Astrocyte (in vitro differentiated cells and primary cell): ENCODE results near the gene NRP1.

Source experiments
- EZH2 ChIP-seq: IDR thresholded peaks from 2 replicates; pipeline ENCODE4 v1.6.1; 2012; ENCODE audit warnings: mild to moderate bottlenecking, low read length, inconsistent platforms; ENCODE audit not compliant: insufficient read depth
- TF ChIP-seq, protein P1 (sequence below): IDR thresholded peaks from 2 replicates; pipeline ENCODE4 v1.5.1; 2011; ENCODE audit warnings: low read depth, mild to moderate bottlenecking, inconsistent platforms, low read length, moderate library complexity; ENCODE audit not compliant: insufficient read depth

DNA sequence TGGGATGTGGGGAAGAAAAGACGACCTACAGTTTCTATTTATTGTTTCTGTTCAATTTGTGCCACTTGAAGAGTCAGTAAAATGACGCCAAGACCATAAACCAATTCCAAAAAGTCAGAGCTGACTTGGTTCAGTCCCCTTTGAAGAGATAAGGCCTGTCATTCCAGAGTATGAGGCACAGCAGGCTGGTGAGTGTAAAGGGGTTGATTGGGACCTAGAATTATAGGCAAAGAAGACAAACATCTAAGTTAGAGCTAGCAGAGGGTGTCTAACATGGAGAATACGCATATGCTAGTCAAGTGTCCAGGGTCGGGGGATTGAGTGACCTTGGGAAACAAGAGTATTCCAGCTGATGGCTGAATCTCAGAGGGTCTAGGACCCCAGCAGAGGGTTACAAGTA is 23.6 kb downstream of the NRP1 start:
- TF ChIP-seq, protein P1, sequence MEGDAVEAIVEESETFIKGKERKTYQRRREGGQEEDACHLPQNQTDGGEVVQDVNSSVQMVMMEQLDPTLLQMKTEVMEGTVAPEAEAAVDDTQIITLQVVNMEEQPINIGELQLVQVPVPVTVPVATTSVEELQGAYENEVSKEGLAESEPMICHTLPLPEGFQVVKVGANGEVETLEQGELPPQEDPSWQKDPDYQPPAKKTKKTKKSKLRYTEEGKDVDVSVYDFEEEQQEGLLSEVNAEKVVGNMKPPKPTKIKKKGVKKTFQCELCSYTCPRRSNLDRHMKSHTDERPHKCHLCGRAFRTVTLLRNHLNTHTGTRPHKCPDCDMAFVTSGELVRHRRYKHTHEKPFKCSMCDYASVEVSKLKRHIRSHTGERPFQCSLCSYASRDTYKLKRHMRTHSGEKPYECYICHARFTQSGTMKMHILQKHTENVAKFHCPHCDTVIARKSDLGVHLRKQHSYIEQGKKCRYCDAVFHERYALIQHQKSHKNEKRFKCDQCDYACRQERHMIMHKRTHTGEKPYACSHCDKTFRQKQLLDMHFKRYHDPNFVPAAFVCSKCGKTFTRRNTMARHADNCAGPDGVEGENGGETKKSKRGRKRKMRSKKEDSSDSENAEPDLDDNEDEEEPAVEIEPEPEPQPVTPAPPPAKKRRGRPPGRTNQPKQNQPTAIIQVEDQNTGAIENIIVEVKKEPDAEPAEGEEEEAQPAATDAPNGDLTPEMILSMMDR = no peak
- TF ChIP-seq EZH2 = no peak
